H1 (cell line): ENCODE data around the gene FOXJ2. TPM values are rescaled to one million over a fixed set of nuclear protein-coding genes. Genes with fewer than 3 reads are reported as not detected.
"Not testable (repeated sequence)": the region's sequence is repeated elsewhere in the genome, so short reads cannot be mapped to it uniquely, and the experiment has no call there.

Source experiments
- CTCF ChIA-PET: fragments of 300-600 bp; sonication (Branson Sonifier 250); formaldehyde crosslinking; loops from one replicate; lab custom pipeline; 2021; ENCODE audit not compliant: partially characterized antibody; lab: Charles Lee
- POLR2A ChIA-PET: fragments of 300-600 bp; sonication (Branson Sonifier 250); formaldehyde crosslinking; loops from one replicate; lab custom pipeline; 2021; ENCODE audit warnings: inconsistent platforms; ENCODE audit not compliant: partially characterized antibody; lab: Charles Lee
- DNase-seq, 2 experiments: peaks; one replicate each; pipeline versions ENCODE4 v3.0.0 to v3.0.0-alpha.2; 2010 to 2022; ENCODE audit warnings: low spot score in 2 of 2, low read depth in 1 of 2, mixed read lengths in 1 of 2
- FAIRE-seq: peaks from 2 replicates; lab custom pipeline; 2011; peaks lifted over from hg19 to GRCh38; lab: Jason Lieb, UNC
- H2AFZ ChIP-seq: 2 replicates; pipeline ENCODE4 v1.8.1; 2012; ENCODE audit warnings: low read length, inconsistent platforms
- H2AK5ac ChIP-seq: 2 replicates; pipeline ENCODE4 v1.6.1; 2013; ENCODE audit warnings: low read depth, low read length
- H2BK120ac ChIP-seq: replicated peaks from 2 replicates; pipeline ENCODE3; 2013; ENCODE audit warnings: low read depth, low read length, inconsistent platforms
- H2BK12ac ChIP-seq: 2 replicates; pipeline ENCODE4 v1.6.1; 2013; ENCODE audit warnings: low read depth, low read length
- H2BK15ac ChIP-seq: 2 replicates; pipeline ENCODE4 v1.6.1; 2013; ENCODE audit warnings: low read length
- H2BK20ac ChIP-seq: 2 replicates; pipeline ENCODE4 v1.6.1; 2013; ENCODE audit warnings: low read length
- H2BK5ac ChIP-seq: 2 replicates; pipeline ENCODE4 v1.6.1; 2013; ENCODE audit warnings: low read depth, low read length
- H3K14ac ChIP-seq: 2 replicates; pipeline ENCODE4 v1.6.1; 2013; ENCODE audit warnings: inconsistent platforms; ENCODE audit not compliant: insufficient read length
- H3K18ac ChIP-seq: 2 replicates; pipeline ENCODE4 v1.6.1; 2013; ENCODE audit warnings: low read length; ENCODE audit errors: extremely low read depth
- H3K23ac ChIP-seq: 2 replicates; pipeline ENCODE4 v1.6.1; 2013; ENCODE audit warnings: inconsistent platforms; ENCODE audit not compliant: insufficient read length
- H3K23me2 ChIP-seq: 2 replicates; pipeline ENCODE4 v1.6.1; 2013; ENCODE audit warnings: low read depth, low read length
- H3K27ac ChIP-seq: 2 replicates; pipeline ENCODE4 v1.6.1; 2011; ENCODE audit warnings: low read depth, low read length, inconsistent platforms
- H3K27me3 ChIP-seq, 4 experiments: replicated peaks in 1 of 4; 1 replicate in 1 of 4; 2 replicates in 3 of 4; pipeline versions ENCODE4 v1.6.1 to v1.8.1; 2011 to 2013; ENCODE audit warnings: low read length in 3 of 4, mild to moderate bottlenecking in 3 of 4, inconsistent platforms in 2 of 4, mixed read lengths in 2 of 4, moderate library complexity in 1 of 4; ENCODE audit not compliant: control insufficient read depth in 3 of 4, insufficient read depth in 3 of 4; ENCODE audit errors: extremely low read depth in 1 of 4
- H3K36me3 ChIP-seq, 4 experiments: 2 replicates each; pipeline versions ENCODE4 v1.6.1 to v1.8.1; 2011 to 2013; ENCODE audit warnings: mild to moderate bottlenecking in 4 of 4, low read length in 3 of 4, moderate library complexity in 2 of 4, control low read depth in 1 of 4, inconsistent platforms in 1 of 4; ENCODE audit not compliant: insufficient read depth in 4 of 4, control insufficient read depth in 2 of 4
- H3K4ac ChIP-seq: replicated peaks from 2 replicates; pipeline ENCODE3; 2013; ENCODE audit warnings: low read length, low read depth, mixed read lengths, inconsistent platforms; ENCODE audit not compliant: insufficient read length
- H3K4me1 ChIP-seq, 4 experiments: replicated peaks in 1 of 4; 1 replicate in 1 of 4; 2 replicates in 3 of 4; pipeline versions ENCODE4 v1.6.1 to v1.8.1; 2011 to 2013; ENCODE audit warnings: low read length in 3 of 4, inconsistent platforms in 2 of 4, mixed read lengths in 1 of 4; ENCODE audit not compliant: insufficient read depth in 4 of 4, control insufficient read depth in 3 of 4
- H3K4me2 ChIP-seq, 2 experiments: 2 replicates each; pipeline versions ENCODE4 v1.6.1 to v1.8.1; 2011 to 2013; ENCODE audit warnings: low read depth in 2 of 2, low read length in 2 of 2, control low read depth in 1 of 2, inconsistent platforms in 1 of 2, mild to moderate bottlenecking in 1 of 2; ENCODE audit not compliant: insufficient read depth in 1 of 2
- H3K4me3 ChIP-seq, 4 experiments: fragments of 200-600, 300-600 bp in 1 of 4; sonication (generic), shearing (Covaris generic), sonication (Bioruptor Twin) in 1 of 4; 2 replicates each; pipeline versions ENCODE4 v1.5.1 to v1.8.1; 2011 to 2016; ENCODE audit warnings: low read length in 4 of 4, low read depth in 3 of 4, control low read depth in 2 of 4, inconsistent platforms in 2 of 4, mild to moderate bottlenecking in 2 of 4, mixed read lengths in 1 of 4, moderate library complexity in 1 of 4; ENCODE audit not compliant: insufficient read depth in 2 of 4; ENCODE audit errors: extremely low read depth in 1 of 4
- H3K56ac ChIP-seq: replicated peaks from 2 replicates; pipeline ENCODE3; 2013; ENCODE audit warnings: low read depth, mild to moderate bottlenecking, mixed read lengths, low read length, inconsistent platforms; ENCODE audit not compliant: insufficient read length
- H3K79me1 ChIP-seq: 2 replicates; pipeline ENCODE4 v1.6.1; 2013; ENCODE audit warnings: low read depth, low read length, control low read depth
- H3K79me2 ChIP-seq, 2 experiments: 2 replicates each; pipeline versions ENCODE4 v1.6.1 to v1.8.1; 2012 to 2013; ENCODE audit warnings: low read length in 2 of 2, mild to moderate bottlenecking in 2 of 2, inconsistent platforms in 1 of 2; ENCODE audit not compliant: insufficient read depth in 2 of 2, control insufficient read depth in 1 of 2
- H3K9ac ChIP-seq, 4 experiments: replicated peaks in 1 of 4; 1 replicate in 1 of 4; 2 replicates in 3 of 4; pipeline versions ENCODE4 v1.6.1 to v1.8.1; 2011 to 2013; ENCODE audit warnings: low read depth in 3 of 4, low read length in 3 of 4, control low read depth in 2 of 4, mild to moderate bottlenecking in 2 of 4, moderate library complexity in 2 of 4, inconsistent platforms in 1 of 4; ENCODE audit errors: extremely low read depth in 1 of 4
- H3K9me3 ChIP-seq, 2 experiments: 2 replicates each; pipeline versions ENCODE4 v1.6.1 to v1.8.1; 2012 to 2013; ENCODE audit warnings: mild to moderate bottlenecking in 2 of 2, moderate library complexity in 2 of 2, control low read depth in 1 of 2, inconsistent platforms in 1 of 2, low read depth in 1 of 2, low read length in 1 of 2, mixed read lengths in 1 of 2; ENCODE audit not compliant: insufficient read depth in 2 of 2
- H4K20me1 ChIP-seq, 2 experiments: replicated peaks in 1 of 2; 2 replicates each; pipeline versions ENCODE3 to v1.8.1; 2011 to 2013; ENCODE audit warnings: inconsistent platforms in 2 of 2, low read length in 2 of 2, mild to moderate bottlenecking in 1 of 2; ENCODE audit not compliant: insufficient read depth in 2 of 2, control insufficient read depth in 1 of 2
- H4K5ac ChIP-seq: 2 replicates; pipeline ENCODE4 v1.6.1; 2013; ENCODE audit warnings: low read length, low read depth, mixed read lengths, inconsistent platforms; ENCODE audit not compliant: insufficient read length
- H4K8ac ChIP-seq: 2 replicates; pipeline ENCODE4 v1.8.0; 2013; ENCODE audit warnings: mild to moderate bottlenecking, moderate library complexity, low read length, inconsistent platforms; ENCODE audit not compliant: insufficient read depth; ENCODE audit errors: extremely low read depth
- H4K91ac ChIP-seq: replicated peaks from 2 replicates; pipeline ENCODE3; 2013; ENCODE audit warnings: low read length, mixed read lengths, inconsistent platforms; ENCODE audit not compliant: insufficient read length
- WGBS, 2 experiments: shearing (Covaris generic) in 1 of 2; methylation state at CpG; one replicate each; pipeline versions ENCODE4 v1.1.6 to v1.1.7; 2013 to 2015; ENCODE audit warnings: low lambda C conversion rate in 2 of 2, mixed read lengths in 2 of 2, inconsistent platforms in 1 of 2, low coverage in 1 of 2, missing lambda C conversion rate in 1 of 2; ENCODE audit not compliant: insufficient replicate concordance in 2 of 2, insufficient coverage in 1 of 2, insufficient read length in 1 of 2; ENCODE audit errors: extremely low coverage in 1 of 2, missing lambda C conversion rate in 1 of 2; 5-methylcytosine and 5-hydroxymethylcytosine counted together
- polyA plus RNA-seq, 7 experiments: library from polyadenylated mRNA; depleted of rRNA in 3 of 7; stranded (reverse) in 5 of 7; unstranded in 2 of 7; fragments of >200 nt in 5 of 7; fragments of 200-250 nt in 2 of 7; gene quantifications; 1 replicate in 5 of 7; 2 replicates in 1 of 7; 4 replicates in 1 of 7; pipeline versions ENCODE4 v1.2.1 to v1.2.3, GENCODE V29; 2011 to 2013; ENCODE audit warnings: missing spikeins in 2 of 7, mixed read lengths in 2 of 7
- total RNA-seq: library from RNA; stranded (reverse); fragmentation: NEBNext Ultra II Directional; extraction: Animal tissue kit (Norgen Biotek cat#: 25700); gene quantifications from 2 replicates; pipeline ENCODE4 v1.2.1, GENCODE V29; 2021

FOXJ2 gene
- total and polyA plus RNA-seq, 2 of the 8 experiments (the other 6 are each of a cell fraction or from before 2014, with no cell fraction given) = 4.2 to 9.3 TPM

- H3K4me1 ChIP-seq, FAIRE-seq, H3K23me2 ChIP-seq, H3K4ac ChIP-seq, H2BK120ac ChIP-seq, H2BK12ac ChIP-seq, H3K79me2 ChIP-seq, H4K91ac ChIP-seq, DNase-seq, H3K14ac ChIP-seq, H3K27ac ChIP-seq, H3K79me1 ChIP-seq, H4K20me1 ChIP-seq, H2BK15ac ChIP-seq, H4K5ac ChIP-seq, POLR2A ChIA-PET, H3K36me3 ChIP-seq, H3K9ac ChIP-seq, H2AFZ ChIP-seq, H3K56ac ChIP-seq, H3K27me3 ChIP-seq, H2BK20ac ChIP-seq, H4K8ac ChIP-seq, H3K4me3 ChIP-seq, H2BK5ac ChIP-seq, H3K18ac ChIP-seq, H3K23ac ChIP-seq, H3K4me2 ChIP-seq, H3K9me3 ChIP-seq, H2AK5ac ChIP-seq: not testable (repeated sequence)
- 93% methylated on average over 3 of the region's 3 CpGs; no CpG with 5 or more reads in 1 of the 2 experiments for WGBS, 2 experiments
- CTCF ChIA-PET = interaction anchor here (3.0 to 11.1 kb wide), 2 partner anchors 13 to 29 kb away, joined by 8 to 146 read pairs; no protein-coding TSS in a partner anchor
Observed at GRCh38 chr12:8071820-8072219, 39.3 kb downstream of the FOXJ2 start.
